H1 (cell line): Measurements from ENCODE around the gene C6orf136. TPM values are rescaled to one million over a fixed set of nuclear protein-coding genes. Genes with fewer than 3 reads are reported as not detected.

Experiments used
- BACH1 ChIP-seq: IDR thresholded peaks from 2 replicates; pipeline ENCODE4 v1.6.1; 2012; ENCODE audit warnings: low read length, improper control_type of control experiment
- CHD1 ChIP-seq: IDR thresholded peaks from 2 replicates; pipeline ENCODE4 v1.6.1; 2012; ENCODE audit warnings: low read depth, low read length, improper control_type of control experiment
- CREB1 ChIP-seq: IDR thresholded peaks from 2 replicates; pipeline ENCODE4 v1.6.1; 2012; ENCODE audit warnings: inconsistent platforms
- EZH2 ChIP-seq: fragments of 200-600 bp; sonication (generic); IDR thresholded peaks from 2 replicates; pipeline ENCODE4 v1.7.1; 2012; ENCODE audit warnings: low read depth, mild to moderate bottlenecking, moderate library complexity, low read length, inconsistent platforms; ENCODE audit not compliant: severe bottlenecking
- FOSL1 ChIP-seq: IDR thresholded peaks from 2 replicates; pipeline ENCODE4 v1.6.1; 2011; ENCODE audit warnings: mild to moderate bottlenecking, low read depth, low read length, moderate library complexity; ENCODE audit not compliant: insufficient read depth
- GABPA ChIP-seq: IDR thresholded peaks from 2 replicates; pipeline ENCODE4 v1.6.1; 2011; ENCODE audit warnings: mild to moderate bottlenecking, low read length, moderate library complexity, borderline replicate concordance; ENCODE audit not compliant: insufficient read depth
- PHF8 ChIP-seq: fragments of 200-600 bp; sonication (generic); conservative IDR thresholded peaks from 2 replicates; pipeline ENCODE4 v1.7.1; 2012; ENCODE audit warnings: low read depth, mild to moderate bottlenecking, inconsistent platforms, low read length, moderate library complexity
- POLR2A ChIP-seq, 2 experiments: IDR thresholded peaks; 1 replicate in 1 of 2; 2 replicates in 1 of 2; pipeline ENCODE4 v1.6.1; 2011; ENCODE audit warnings: low read depth in 2 of 2, low read length in 2 of 2, mild to moderate bottlenecking in 2 of 2; ENCODE audit errors: control extremely low read depth in 1 of 2
- RBBP5 ChIP-seq: IDR thresholded peaks from 2 replicates; pipeline ENCODE4 v1.7.1; 2012; ENCODE audit warnings: low read depth, mild to moderate bottlenecking, inconsistent platforms, low read length, moderate library complexity, borderline replicate concordance
- RNF2 ChIP-seq: fragments of 200-900, 300-1000 bp; sonication (generic); IDR thresholded peaks from 2 replicates; pipeline ENCODE4 v1.7.1; 2016; ENCODE audit warnings: borderline replicate concordance, low read depth, mild to moderate bottlenecking, antibody characterized with exemption, low read length; ENCODE audit not compliant: poor library complexity, severe bottlenecking; ENCODE audit errors: missing control alignments
- RXRA ChIP-seq: IDR thresholded peaks from 2 replicates; pipeline ENCODE4 v1.6.1; 2011; ENCODE audit warnings: low read depth, mild to moderate bottlenecking, low read length, moderate library complexity; ENCODE audit not compliant: insufficient read depth
- SIRT6 ChIP-seq: IDR thresholded peaks from one replicate; pipeline ENCODE4 v1.7.1; 2012; ENCODE audit warnings: low read length, inconsistent platforms
- SP4 ChIP-seq: IDR thresholded peaks from 2 replicates; pipeline ENCODE4 v1.6.1; 2012; ENCODE audit warnings: low read length, inconsistent platforms
- SRF ChIP-seq: IDR thresholded peaks from 2 replicates; pipeline ENCODE4 v1.6.1; 2011; ENCODE audit warnings: mild to moderate bottlenecking, low read depth, low read length, moderate library complexity
- TAF7 ChIP-seq: optimal IDR thresholded peaks from 2 replicates; pipeline ENCODE3; 2011; ENCODE audit warnings: low read depth, mild to moderate bottlenecking, inconsistent platforms, low read length, moderate library complexity, borderline replicate concordance
- TCF12 ChIP-seq: IDR thresholded peaks from 2 replicates; pipeline ENCODE4 v1.6.1; 2011; ENCODE audit warnings: low read depth, mild to moderate bottlenecking, low read length
- ZNF274 ChIP-seq: IDR thresholded peaks from 2 replicates; pipeline ENCODE4 v1.7.0; 2012; ENCODE audit warnings: low read length, borderline replicate concordance; ENCODE audit errors: extremely low read depth
- polyA plus RNA-seq, 7 experiments: library from polyadenylated mRNA; depleted of rRNA in 3 of 7; stranded (reverse) in 5 of 7; unstranded in 2 of 7; fragments of >200 nt in 5 of 7; fragments of 200-250 nt in 2 of 7; gene quantifications; 1 replicate in 5 of 7; 2 replicates in 1 of 7; 4 replicates in 1 of 7; pipeline versions ENCODE4 v1.2.1 to v1.2.3, GENCODE V29; 2011 to 2013; ENCODE audit warnings: missing spikeins in 2 of 7, mixed read lengths in 2 of 7
- total RNA-seq: library from RNA; stranded (reverse); fragmentation: NEBNext Ultra II Directional; extraction: Animal tissue kit (Norgen Biotek cat#: 25700); gene quantifications from 2 replicates; pipeline ENCODE4 v1.2.1, GENCODE V29; 2021
- TF ChIP-seq, protein P1 (sequence below): IDR thresholded peaks from 2 replicates; pipeline ENCODE4 v1.6.1; 2011; ENCODE audit warnings: low read length, improper control_type of control experiment
- TF ChIP-seq, protein P2 (sequence below): IDR thresholded peaks from 2 replicates; pipeline ENCODE4 v1.6.1; 2011; ENCODE audit warnings: low read depth, mild to moderate bottlenecking, low read length; ENCODE audit not compliant: insufficient read depth
- TF ChIP-seq, protein P3 (sequence below): IDR thresholded peaks from 2 replicates; pipeline ENCODE4 v1.6.1; 2012; ENCODE audit warnings: inconsistent platforms

The C6orf136 gene
- total and polyA plus RNA-seq, 2 of the 8 experiments (the other 6 are each of a cell fraction or from before 2014, with no cell fraction given), result 20.8 to 23.1 TPM

DNA sequence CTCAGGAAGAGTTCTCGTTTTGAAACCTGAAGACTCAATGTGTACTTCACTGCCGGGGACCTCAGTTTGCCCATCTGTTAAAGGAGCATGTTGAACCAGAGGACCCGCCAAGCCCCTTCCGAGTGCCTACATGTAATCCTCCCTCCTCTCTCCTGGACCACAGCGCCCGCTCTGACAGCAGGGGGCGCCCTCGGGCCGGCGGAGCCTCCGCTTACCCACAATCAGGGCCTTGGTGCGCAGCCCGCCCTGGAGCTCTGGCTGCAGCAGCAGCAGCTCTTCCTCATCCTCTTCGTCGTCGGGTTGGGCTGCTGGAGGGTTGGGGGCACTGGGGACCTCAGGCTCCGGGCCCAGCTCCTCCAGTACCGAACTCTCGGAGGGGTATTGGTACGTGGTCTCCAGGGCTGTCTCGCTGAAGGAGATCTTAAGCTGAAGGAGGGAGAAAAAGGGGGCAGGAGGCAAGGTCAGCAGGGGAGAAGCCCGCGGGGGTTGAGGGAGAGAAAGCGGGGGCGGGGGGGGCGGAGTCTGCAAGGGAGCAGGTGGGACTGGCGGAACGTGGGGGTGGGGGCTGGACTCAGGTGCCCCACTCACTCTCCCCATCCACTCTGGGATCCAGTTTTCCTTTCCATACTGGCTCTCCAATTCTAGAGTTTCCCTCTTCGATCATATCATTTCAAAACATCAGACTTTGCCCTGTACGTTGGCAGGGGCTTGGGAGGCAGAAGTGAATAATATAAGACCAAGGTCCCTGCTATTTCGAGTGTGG, 32.2 kb downstream of the C6orf136 start (continued):
- TF ChIP-seq TAF7 (peak; percentile 35), CHD1 (no peak), RBBP5 (no peak), RXRA (no peak), POLR2A (IDR thresholded peaks at IDR 0.05; ENCODE audit: control extremely low read depth in 1 of 2, low read depth in 2 of 2, low read length in 2 of 2) (no peak), EZH2 (no peak), RNF2 (no peak), PHF8 (no peak), ZNF274 (no peak), GABPA (0 out of 2 replicates have a peak, but pooled peaks have one; percentile 54), FOSL1 (no peak), BACH1 (no peak), TCF12 (no peak), SRF (no peak), SP4 (no peak), SIRT6 (no peak), CREB1 (no peak)
- TF ChIP-seq, protein P1, sequence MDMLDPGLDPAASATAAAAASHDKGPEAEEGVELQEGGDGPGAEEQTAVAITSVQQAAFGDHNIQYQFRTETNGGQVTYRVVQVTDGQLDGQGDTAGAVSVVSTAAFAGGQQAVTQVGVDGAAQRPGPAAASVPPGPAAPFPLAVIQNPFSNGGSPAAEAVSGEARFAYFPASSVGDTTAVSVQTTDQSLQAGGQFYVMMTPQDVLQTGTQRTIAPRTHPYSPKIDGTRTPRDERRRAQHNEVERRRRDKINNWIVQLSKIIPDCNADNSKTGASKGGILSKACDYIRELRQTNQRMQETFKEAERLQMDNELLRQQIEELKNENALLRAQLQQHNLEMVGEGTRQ, result 0 out of 2 replicates have a peak, but pooled peaks have one; percentile 11
- TF ChIP-seq, protein P2, sequence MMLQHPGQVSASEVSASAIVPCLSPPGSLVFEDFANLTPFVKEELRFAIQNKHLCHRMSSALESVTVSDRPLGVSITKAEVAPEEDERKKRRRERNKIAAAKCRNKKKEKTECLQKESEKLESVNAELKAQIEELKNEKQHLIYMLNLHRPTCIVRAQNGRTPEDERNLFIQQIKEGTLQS, result no peak
- TF ChIP-seq, protein P3, sequence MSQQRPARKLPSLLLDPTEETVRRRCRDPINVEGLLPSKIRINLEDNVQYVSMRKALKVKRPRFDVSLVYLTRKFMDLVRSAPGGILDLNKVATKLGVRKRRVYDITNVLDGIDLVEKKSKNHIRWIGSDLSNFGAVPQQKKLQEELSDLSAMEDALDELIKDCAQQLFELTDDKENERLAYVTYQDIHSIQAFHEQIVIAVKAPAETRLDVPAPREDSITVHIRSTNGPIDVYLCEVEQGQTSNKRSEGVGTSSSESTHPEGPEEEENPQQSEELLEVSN, result no peak
